ENCODE results near the gene CPVL. TPM values are rescaled to one million over a fixed set of nuclear protein-coding genes. Genes with fewer than 3 reads are reported as not detected.

The CPVL gene
- total and polyA plus RNA-seq, 2 donors (not counting 1 experiment from before 2014, with no cell fraction given), result 0.17 TPM; not detected in 1

GRCh38 chr7:28961972-28962371, 184.4 kb downstream of the CPVL start:
- Histone ChIP-seq H3K4me1 (ENCODE audit: control insufficient read depth, extremely low read depth, insufficient read depth, low read length) (no peaks in the 10 kb centered on the region), H3K79me2 (ENCODE audit: control insufficient read depth, insufficient read depth, low read length) (no peaks in the 10 kb centered on the region), H3K27ac (ENCODE audit: insufficient read depth, low read length) (no peak overlapping the region), H3K9me3 (ENCODE audit: control insufficient read depth, insufficient read depth, low read depth, low read length) (no peaks in the 10 kb centered on the region), H3K36me3 (ENCODE audit: control insufficient read depth, insufficient read depth, low read length) (no peaks in the 10 kb centered on the region), H4K20me1 (ENCODE audit: control insufficient read depth, extremely low read depth, insufficient read depth, low read length) (no peaks in the 10 kb centered on the region), H3K9ac (ENCODE audit: insufficient read depth, low read length) (no peak overlapping the region), H3K4me2 (ENCODE audit: extremely low read depth, insufficient read depth, low read length) (no peak overlapping the region), H3K27me3 (ENCODE audit: control insufficient read depth, insufficient read depth, low read length) (peaks cover 24% of the 10 kb centered on the region), H3K4me3 (replicated peaks in 1 of 4; ENCODE audit: control extremely low read depth in 1 of 4, insufficient read depth in 1 of 4, low read depth in 3 of 4, low read length in 4 of 4) (no peak overlapping the region), H2AFZ (ENCODE audit: low read length) (no peak overlapping the region)
- DNase-seq (ENCODE audit: low read depth in 2 of 2), result no peak
- TF ChIP-seq CTCF (conservative IDR thresholded peaks at IDR 0.05 in 1 of 2, IDR thresholded peaks at IDR 0.05 in 1 of 2; ENCODE audit: low read depth in 1 of 2, low read length in 2 of 2), result no peak
- no peak for TF ChIP-seq EZH2 (IDR thresholded peaks at IDR 0.05; ENCODE audit: low read length, missing control alignments)

- Histone ChIP-seq H3K4me1 (ENCODE audit: control insufficient read depth, extremely low read depth, insufficient read depth, low read length) (peaks cover 5% of the 10 kb centered on the region), H3K27ac (ENCODE audit: insufficient read depth, low read length) (no peak overlapping the region), H3K36me3 (ENCODE audit: control insufficient read depth, insufficient read depth, low read length) (no peaks in the 10 kb centered on the region), H2AFZ (ENCODE audit: low read length) (no peak overlapping the region), H3K9ac (ENCODE audit: insufficient read depth, low read length) (no peak overlapping the region), H3K79me2 (ENCODE audit: control insufficient read depth, insufficient read depth, low read length) (no peaks in the 10 kb centered on the region), H3K27me3 (ENCODE audit: control insufficient read depth, insufficient read depth, low read length) (peaks cover 41% of the 10 kb centered on the region), H3K4me3 (replicated peaks in 1 of 4; ENCODE audit: control extremely low read depth in 1 of 4, insufficient read depth in 1 of 4, low read depth in 3 of 4, low read length in 4 of 4) (no peak overlapping the region), H3K4me2 (ENCODE audit: extremely low read depth, insufficient read depth, low read length) (no peak overlapping the region), H4K20me1 (ENCODE audit: control insufficient read depth, extremely low read depth, insufficient read depth, low read length) (no peaks in the 10 kb centered on the region), H3K9me3 (ENCODE audit: control insufficient read depth, insufficient read depth, low read depth, low read length) (no peaks in the 10 kb centered on the region)
- TF ChIP-seq EZH2 (IDR thresholded peaks at IDR 0.05; ENCODE audit: low read length, missing control alignments) (no peak), CTCF (conservative IDR thresholded peaks at IDR 0.05 in 1 of 2, IDR thresholded peaks at IDR 0.05 in 1 of 2; ENCODE audit: low read depth in 1 of 2, low read length in 2 of 2) (no peak)
- no peak for DNase-seq (ENCODE audit: low read depth in 2 of 2)
Measured at GRCh38 chr7:28960071-28960840, 186.1 kb downstream of the CPVL start.

- Histone ChIP-seq H3K9me3 (ENCODE audit: control insufficient read depth, insufficient read depth, low read depth, low read length) (no peaks in the 10 kb centered on the region), H3K4me3 (replicated peaks in 1 of 4; ENCODE audit: control extremely low read depth in 1 of 4, insufficient read depth in 1 of 4, low read depth in 3 of 4, low read length in 4 of 4) (no peak overlapping the region), H3K79me2 (ENCODE audit: control insufficient read depth, insufficient read depth, low read length) (no peaks in the 10 kb centered on the region), H3K4me2 (ENCODE audit: extremely low read depth, insufficient read depth, low read length) (no peak overlapping the region), H3K27ac (ENCODE audit: insufficient read depth, low read length) (no peak overlapping the region), H3K27me3 (ENCODE audit: control insufficient read depth, insufficient read depth, low read length) (peaks cover 40% of the 10 kb centered on the region), H3K9ac (ENCODE audit: insufficient read depth, low read length) (no peak overlapping the region), H3K36me3 (ENCODE audit: control insufficient read depth, insufficient read depth, low read length) (no peaks in the 10 kb centered on the region), H2AFZ (ENCODE audit: low read length) (no peak overlapping the region), H3K4me1 (ENCODE audit: control insufficient read depth, extremely low read depth, insufficient read depth, low read length) (peaks cover 5% of the 10 kb centered on the region), H4K20me1 (ENCODE audit: control insufficient read depth, extremely low read depth, insufficient read depth, low read length) (no peaks in the 10 kb centered on the region)
- TF ChIP-seq EZH2 (IDR thresholded peaks at IDR 0.05; ENCODE audit: low read length, missing control alignments) (no peak), CTCF (conservative IDR thresholded peaks at IDR 0.05 in 1 of 2, IDR thresholded peaks at IDR 0.05 in 1 of 2; ENCODE audit: low read depth in 1 of 2, low read length in 2 of 2) (no peak)
- DNase-seq (ENCODE audit: low read depth in 2 of 2), result no peak
Measured at GRCh38 chr7:28958980-28959347, 187.4 kb downstream of the CPVL start.

Data from fibroblast of lung (primary cell).